Inflammatory macrophage treated with lipopolysaccharide for 4 hours (primary cell): Measurements from ENCODE around the gene EIF5B.

ENCODE experiments used
- DNase-seq: peaks from one replicate; pipeline ENCODE4 v3.0.0-alpha.2; 2020

EIF5B gene

GRCh38 chr2:99417396-99417795 is 80.2 kb downstream of the EIF5B start:
- DNase-seq = no peak

- no peak for DNase-seq
Observed at GRCh38 chr2:99420031-99420430, 82.8 kb downstream of the EIF5B start.

DNA sequence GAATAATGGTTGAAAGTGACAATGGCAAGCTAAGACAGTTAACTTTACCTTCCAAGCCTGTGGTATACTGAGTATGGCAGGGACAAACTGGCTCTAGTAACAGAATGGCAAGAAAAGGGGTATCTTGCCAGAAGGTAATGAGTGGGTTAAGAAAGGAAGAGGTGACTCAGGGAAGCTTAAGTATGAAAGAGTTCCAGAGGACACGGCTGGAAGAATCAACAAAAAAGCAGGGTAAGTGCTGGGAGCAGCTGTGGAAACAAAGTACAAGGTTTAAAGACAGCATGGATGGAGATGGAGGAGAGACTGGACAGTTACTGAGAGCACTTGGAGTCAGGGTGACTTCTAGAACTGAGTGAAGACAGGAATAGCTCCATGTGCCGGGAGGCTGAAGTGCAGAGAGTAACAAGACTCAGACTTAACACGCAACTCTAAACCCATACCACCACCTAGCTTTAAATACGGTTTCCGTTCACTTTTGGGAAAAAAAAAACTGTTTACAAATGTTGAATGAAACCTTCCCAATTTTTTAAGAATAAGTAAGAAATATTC is 83.6 kb downstream of the EIF5B start:
- no peak for DNase-seq

DNA sequence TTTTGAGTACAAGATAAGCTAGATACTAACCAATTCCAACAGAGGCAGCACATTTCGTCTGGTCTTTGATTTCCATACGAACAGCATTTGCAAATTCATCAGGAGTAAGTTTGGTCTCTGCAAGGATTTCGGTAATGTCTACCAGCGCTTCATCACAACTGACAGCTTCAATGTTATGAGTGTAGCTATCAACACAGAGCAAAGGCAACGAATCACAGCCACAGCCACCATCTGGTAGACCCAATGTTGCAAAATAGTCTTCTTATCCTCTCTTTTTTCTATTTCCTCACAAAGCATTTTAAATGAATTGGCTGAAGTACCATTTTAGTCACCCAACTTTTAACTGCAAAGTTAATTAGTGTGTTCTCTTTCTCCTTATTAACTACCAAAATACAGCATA is 84.3 kb downstream of the EIF5B start:
- no peak for DNase-seq

DNA sequence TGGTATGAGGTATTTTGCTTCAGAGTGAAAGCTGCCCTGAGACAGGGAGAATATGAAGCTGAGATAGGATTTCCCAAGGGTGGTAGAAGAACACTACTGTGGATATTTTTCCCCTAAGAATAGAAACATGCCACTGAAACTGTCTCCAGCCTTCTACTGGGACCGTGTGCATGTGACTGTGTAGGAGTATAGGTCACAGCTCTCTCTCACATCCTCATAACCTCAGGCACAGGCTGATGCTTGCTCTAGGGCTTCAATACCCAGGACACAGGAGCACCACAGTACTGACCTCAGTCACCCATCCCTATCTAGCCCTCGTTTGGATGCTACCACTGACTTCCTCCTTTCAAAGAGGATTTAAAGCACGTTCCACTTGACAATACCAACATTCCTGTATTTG is 85.4 kb downstream of the EIF5B start:
- DNase-seq = peak; percentile 55

DNA sequence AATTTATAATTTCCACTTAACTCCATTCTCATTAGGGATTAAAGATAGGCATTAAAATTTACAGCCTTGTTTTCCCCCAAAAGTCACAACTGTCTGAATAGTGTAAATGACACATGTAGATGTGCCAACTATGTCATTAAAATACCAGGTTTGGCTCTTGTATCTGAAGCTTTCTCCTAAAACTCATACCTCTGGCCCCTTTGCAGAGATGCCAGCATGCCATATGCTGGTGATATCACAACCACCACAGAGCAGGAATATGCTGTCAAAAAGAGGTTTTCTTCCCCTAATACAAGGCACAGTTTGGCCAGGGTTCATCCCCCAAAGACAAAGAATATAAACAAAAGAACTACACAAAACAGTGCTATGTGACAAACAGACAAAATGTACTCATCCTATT is 87.2 kb downstream of the EIF5B start:
- DNase-seq = no peak

- DNase-seq = no peak
Observed at GRCh38 chr2:99425022-99425421, 87.8 kb downstream of the EIF5B start.

GRCh38 chr2:99430614-99431291 is 93.6 kb downstream of the EIF5B start:
- DNase-seq = no peak

GRCh38 chr2:99431587-99432275 is 94.5 kb downstream of the EIF5B start:
- DNase-seq = no peak

- no peak for DNase-seq
Observed at GRCh38 chr2:99433340-99433739, 96.2 kb downstream of the EIF5B start.

DNA sequence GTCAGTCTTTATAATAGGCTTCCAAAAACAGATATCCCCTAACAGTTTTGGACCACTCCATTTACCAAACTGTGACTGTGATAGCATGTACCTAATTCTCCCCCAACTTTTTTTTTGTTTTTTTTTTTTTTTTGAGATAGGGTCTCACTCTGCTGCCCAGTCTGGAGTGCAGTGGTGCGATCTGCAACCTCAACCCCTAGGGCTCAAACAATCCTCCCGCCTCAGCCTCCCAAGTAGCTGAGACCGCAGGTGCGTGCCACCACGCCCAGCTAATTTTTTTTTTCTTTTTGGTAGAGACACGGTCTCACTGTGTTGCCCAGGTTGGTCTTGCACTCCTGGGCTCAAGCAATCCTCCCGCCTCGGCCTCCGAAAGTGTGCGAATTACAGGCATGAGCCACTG is 99.7 kb downstream of the EIF5B start:
- no peak for DNase-seq

DNA sequence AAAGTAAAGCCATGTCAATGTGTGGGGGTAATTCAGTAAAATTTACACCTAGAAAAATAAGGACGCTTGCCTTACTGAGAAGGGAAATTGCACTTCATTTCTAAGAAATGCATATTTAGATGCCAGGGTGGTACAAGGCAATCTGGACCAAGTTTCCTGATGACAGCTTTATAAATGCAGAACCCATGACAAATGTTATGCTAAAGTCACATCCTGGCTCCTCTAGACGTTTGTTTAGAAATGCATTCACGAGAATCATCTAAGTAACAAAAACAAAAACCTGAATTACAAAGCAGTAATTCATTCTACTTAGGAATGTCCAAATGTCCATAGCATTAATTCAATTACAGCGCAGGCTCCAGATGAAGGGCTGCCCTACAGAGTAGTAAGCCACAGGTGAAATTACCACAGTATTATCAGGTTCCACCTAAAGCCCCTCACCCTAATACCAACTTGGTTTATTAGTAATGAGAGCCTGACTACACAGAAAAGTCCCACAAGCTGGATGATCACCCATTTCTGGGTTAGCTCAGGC is 102.8 kb downstream of the EIF5B start:
- no peak for DNase-seq

- peak; percentile 24 for DNase-seq
Observed at GRCh38 chr2:99442837-99443236, 105.6 kb downstream of the EIF5B start.

GRCh38 chr2:99444222-99444621 is 107.0 kb downstream of the EIF5B start:
- DNase-seq = no peak

GRCh38 chr2:99445065-99445464 is 107.9 kb downstream of the EIF5B start:
- no peak for DNase-seq

GRCh38 chr2:99448556-99448955 is 111.4 kb downstream of the EIF5B start:
- no peak for DNase-seq

GRCh38 chr2:99450199-99450598 is 113.0 kb downstream of the EIF5B start:
- no peak for DNase-seq
